OCI-LY3 (cell line): ENCODE measurements around the gene EFEMP2.

Source experiments
- CTCF ChIP-seq: fragments of 200-600, 300-600 bp; sonication (generic); IDR thresholded peaks from 2 replicates; pipeline ENCODE4 v1.5.1; 2014; ENCODE audit warnings: antibody characterized with exemption, low read length, low read depth
- EZH2phosphoT487 ChIP-seq: fragments of 200-600 bp; shearing (Covaris generic); IDR thresholded peaks from 2 replicates; pipeline ENCODE4 v1.6.1; 2018; ENCODE audit warnings: antibody characterized with exemption, mixed run types, low read depth

GRCh38 chr11:65833297-65834030 lies 39.1 kb downstream of the EFEMP2 start, which contains the start of gene SNX32:
- no peak for TF ChIP-seq CTCF
- TF ChIP-seq EZH2phosphoT487 = no peak
